HepG2 (cell line): ENCODE data around the gene AFAP1. TPM values are rescaled to one million over a fixed set of nuclear protein-coding genes. Genes with fewer than 3 reads are reported as not detected.

Source experiments
- ATAC-seq: fragments of 200-7000 bp; cut with Tn5 transposase; 3 replicates; pipeline ENCODE4 v1.9.1; 2020; ENCODE audit warnings: mild to moderate bottlenecking, moderate library complexity
- BruUV-seq: library from RNA; stranded (reverse); fragments of 400-500 nt; replicated peaks from 2 replicates; lab custom pipeline; 2021; lab: Mats Ljungman, UMichigan
- CTCF ChIA-PET: fragments of 300-600 bp; formaldehyde crosslinking; extraction: SDS; loops from one replicate; lab custom pipeline; 2021; ENCODE audit warnings: low total read pairs, inconsistent platforms, low intra/inter-chr PET ratio; lab: Yijun Ruan, JAX
- POLR2A ChIA-PET: fragments of 350-600 bp; sonication (Branson Sonifier 250); formaldehyde crosslinking; loops from one replicate; lab custom pipeline; 2020; ENCODE audit warnings: antibody characterized with exemption, inconsistent platforms; lab: Yijun Ruan, JAX
- DNase-seq: peaks from one replicate; pipeline ENCODE4 v3.0.0-alpha.2; 2015; ENCODE audit warnings: low spot score
- FAIRE-seq: peaks from 3 replicates; lab custom pipeline; 2011; peaks lifted over from hg19 to GRCh38; lab: Jason Lieb, UNC
- H2AFZ ChIP-seq: one replicate; pipeline ENCODE4 v1.6.1; 2011; ENCODE audit warnings: low read length, inconsistent platforms
- H3K27ac ChIP-seq: fragments of 300-600 bp; 3 replicates; pipeline ENCODE4 v1.8.0; 2011; ENCODE audit warnings: mixed run types, mild to moderate bottlenecking, mixed read lengths, low read length, inconsistent platforms; ENCODE audit not compliant: insufficient read depth; ENCODE audit errors: extremely low read length
- H3K27me3 ChIP-seq, 2 experiments: fragments of 200-600 bp in 1 of 2; 2 replicates in 1 of 2; 3 replicates in 1 of 2; pipeline versions ENCODE4 v1.6.0 to v1.8.0; 2011; ENCODE audit warnings: low read length in 2 of 2, mild to moderate bottlenecking in 2 of 2, moderate library complexity in 2 of 2, inconsistent platforms in 1 of 2; ENCODE audit not compliant: insufficient read depth in 2 of 2, control insufficient read depth in 1 of 2
- H3K36me3 ChIP-seq, 2 experiments: fragments of 200-600 bp in 1 of 2; replicated peaks in 1 of 2; 2 replicates in 1 of 2; 3 replicates in 1 of 2; pipeline versions ENCODE4 v1.5.1 to v1.8.0; 2011; ENCODE audit warnings: low read length in 2 of 2, inconsistent platforms in 1 of 2; ENCODE audit not compliant: insufficient read depth in 2 of 2, control insufficient read depth in 1 of 2
- H3K4me1 ChIP-seq: 2 replicates; pipeline ENCODE4 v1.5.1; 2012; ENCODE audit warnings: low read length, inconsistent platforms; ENCODE audit not compliant: insufficient read depth
- H3K4me2 ChIP-seq: 2 replicates; pipeline ENCODE4 v1.6.0; 2011; ENCODE audit warnings: low read depth, low read length, inconsistent platforms
- H3K4me3 ChIP-seq, 3 experiments: fragments of 200-600 bp in 1 of 3; sonication (generic), shearing (Covaris generic) in 1 of 3; replicated peaks in 1 of 3; 2 replicates each; pipeline ENCODE4 v1.5.1; 2011 to 2016; ENCODE audit warnings: low read length in 3 of 3, inconsistent platforms in 2 of 3, low read depth in 2 of 3, mild to moderate bottlenecking in 2 of 3, control low read depth in 1 of 3, mixed read lengths in 1 of 3; ENCODE audit not compliant: insufficient read depth in 1 of 3
- H3K79me2 ChIP-seq: one replicate; pipeline ENCODE4 v1.6.1; 2011; ENCODE audit warnings: low read length, inconsistent platforms; ENCODE audit not compliant: insufficient read depth
- H3K9ac ChIP-seq: 2 replicates; pipeline ENCODE4 v1.6.0; 2011; ENCODE audit warnings: mild to moderate bottlenecking, low read depth, low read length, inconsistent platforms; ENCODE audit not compliant: insufficient read depth
- H3K9me3 ChIP-seq: 2 replicates; pipeline ENCODE4 v1.5.1; 2012; ENCODE audit warnings: mild to moderate bottlenecking, low read length
- H4K20me1 ChIP-seq: 2 replicates; pipeline ENCODE4 v1.6.0; 2011; ENCODE audit warnings: inconsistent platforms, mild to moderate bottlenecking, low read length, moderate library complexity; ENCODE audit not compliant: insufficient read depth
- CHD4 ChIP-seq: fragments of 200-600 bp; sonication (generic); IDR thresholded peaks from 2 replicates; pipeline ENCODE4 v1.7.0; 2017; ENCODE audit warnings: mild to moderate bottlenecking, low read length, borderline replicate concordance
- NFYC ChIP-seq: IDR thresholded peaks from 2 replicates; pipeline ENCODE4 v1.6.1; 2016; ENCODE audit warnings: missing genetic modification reagents, missing compliant biosample characterization
- XRCC5 ChIP-seq: fragments of 200-400 bp; formaldehyde crosslinking; optimal IDR thresholded peaks from 2 replicates; pipeline ENCODE3; 2017; ENCODE audit warnings: mild to moderate bottlenecking, low read length
- YEATS4 ChIP-seq: sonication (generic); formaldehyde crosslinking; IDR thresholded peaks from 2 replicates; pipeline ENCODE4 v1.4.0; 2020; ENCODE audit warnings: missing genetic modification reagents, borderline replicate concordance
- ZBTB1 ChIP-seq: sonication (generic); formaldehyde crosslinking; IDR thresholded peaks from 2 replicates; pipeline ENCODE4 v1.4.0; 2020; ENCODE audit warnings: missing genetic modification reagents, borderline replicate concordance
- ZFP1 ChIP-seq: IDR thresholded peaks from 2 replicates; pipeline ENCODE4 v1.6.1; 2016
- WGBS: methylation state at CpG from one replicate; pipeline ENCODE4 v1.1.6; 2017; ENCODE audit warnings: low lambda C conversion rate; 5-methylcytosine and 5-hydroxymethylcytosine counted together
- in situ Hi-C: cut with HindIII; loops from 2 replicates; pipeline ENCODE4 v1.10.0; 2017; ENCODE audit warnings: low pct_unique_long_range_greater_than_20kb; ENCODE audit not compliant: extremely low pct_ligation_motif_present
- intact Hi-C: fragments of 100-400 bp; cut with micrococcal nuclease; formaldehyde crosslinking; loops from one replicate; pipeline ENCODE4 v1.10.0; 2022; ENCODE audit not compliant: unreplicated experiment
- polyA plus RNA-seq, 8 experiments: library from polyadenylated mRNA; depleted of rRNA in 3 of 8; stranded (reverse) in 7 of 8; unstranded in 1 of 8; fragments of >200 nt; fragmentation: Illumina TruSeq in 4 of 8; extraction: Trizol in 4 of 8; gene quantifications; 2 replicates each; pipeline versions ENCODE4 v1.2.1 to v1.2.3, GENCODE V29; 2011 to 2016; ENCODE audit warnings: low read depth in 4 of 8, missing spikeins in 1 of 8, mixed read lengths in 1 of 8; ENCODE audit not compliant: insufficient read depth in 1 of 8
- total RNA-seq, 5 experiments: library from RNA; depleted of rRNA; stranded (reverse); fragments of >200 nt; fragmentation: Illumina TruSeq; extraction: Trizol; gene quantifications; 2 replicates each; pipeline ENCODE4 v1.2.3, GENCODE V29; 2016; ENCODE audit warnings: low read depth in 1 of 5
- TF ChIP-seq, protein P1 (sequence below): sonication (generic); formaldehyde crosslinking; IDR thresholded peaks from 2 replicates; pipeline ENCODE4 v1.8.1; 2023; ENCODE audit warnings: mild to moderate bottlenecking, inconsistent platforms, moderate library complexity, missing genetic modification reagents, borderline replicate concordance
- TF ChIP-seq, protein P2 (sequence below): sonication (generic); formaldehyde crosslinking; IDR thresholded peaks from 2 replicates; pipeline ENCODE4 v1.8.1; 2023; ENCODE audit warnings: missing genetic modification reagents, mild to moderate bottlenecking, borderline replicate concordance
- TF ChIP-seq, protein P3 (sequence below): sonication (generic); formaldehyde crosslinking; IDR thresholded peaks from 2 replicates; pipeline ENCODE4 v1.5.0; 2020; ENCODE audit warnings: mild to moderate bottlenecking, missing genetic modification reagents

Gene AFAP1
- total and polyA plus RNA-seq, 2 of the 13 experiments (the other 11 are each of a cell fraction or from before 2014, with no cell fraction given) = 2.5 TPM

DNA sequence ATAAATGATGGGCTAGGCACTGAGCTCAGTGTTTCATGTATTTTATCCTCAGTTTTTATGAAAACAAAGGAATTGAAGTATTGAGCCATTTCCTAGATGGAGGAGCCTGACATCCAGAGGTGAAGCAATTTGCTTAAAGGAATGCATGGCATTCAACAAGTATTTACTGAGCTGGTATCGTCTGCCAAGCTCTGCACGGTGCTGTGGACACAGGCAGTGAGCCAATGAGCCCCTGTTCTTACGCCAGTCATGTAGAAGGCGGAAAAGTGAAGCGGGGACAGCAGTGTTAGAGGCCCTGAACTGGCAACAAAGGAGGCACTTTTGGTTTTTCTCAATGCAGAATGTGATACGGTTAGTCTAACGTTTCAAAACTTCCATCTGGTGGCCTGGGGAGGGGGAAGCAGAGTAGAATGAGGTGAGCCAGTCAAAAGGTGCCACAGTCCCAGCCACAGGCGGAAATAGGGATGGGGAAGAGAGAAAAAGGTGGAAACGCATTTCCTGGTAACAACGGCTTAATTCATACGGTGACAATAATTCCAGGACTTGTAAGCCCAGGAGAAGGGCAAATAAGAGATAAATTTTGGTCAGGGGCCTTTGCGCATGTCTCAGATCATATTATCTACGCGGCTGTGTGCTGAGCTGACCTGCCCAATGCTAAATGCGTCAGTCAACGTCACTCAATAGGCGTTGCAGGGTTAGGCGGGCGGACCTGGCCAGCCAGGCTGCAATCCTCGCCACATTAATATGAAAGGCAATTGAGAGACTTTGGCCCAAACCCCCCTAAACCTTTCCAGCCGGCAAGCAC, 133.9 kb downstream of the AFAP1 start (continued):
- TF ChIP-seq ZFP1 (no peak), ZBTB1 (no peak)
- TF ChIP-seq, protein P1, sequence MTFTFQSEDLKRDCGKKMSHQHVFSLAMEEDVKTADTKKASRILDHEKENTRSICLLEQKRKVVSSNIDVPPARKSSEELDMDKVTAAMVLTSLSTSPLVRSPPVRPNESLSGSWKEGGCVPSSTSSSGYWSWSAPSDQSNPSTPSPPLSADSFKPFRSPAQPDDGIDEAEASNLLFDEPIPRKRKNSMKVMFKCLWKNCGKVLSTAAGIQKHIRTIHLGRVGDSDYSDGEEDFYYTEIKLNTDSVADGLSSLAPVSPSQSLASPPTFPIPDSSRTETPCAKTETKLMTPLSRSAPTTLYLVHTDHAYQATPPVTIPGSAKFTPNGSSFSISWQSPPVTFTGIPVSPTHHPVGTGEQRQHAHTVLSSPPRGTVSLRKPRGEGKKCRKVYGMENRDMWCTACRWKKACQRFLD (CRISPR knock-in tag) = no peak
- TF ChIP-seq, all 625 proteins: peak for 146

DNA sequence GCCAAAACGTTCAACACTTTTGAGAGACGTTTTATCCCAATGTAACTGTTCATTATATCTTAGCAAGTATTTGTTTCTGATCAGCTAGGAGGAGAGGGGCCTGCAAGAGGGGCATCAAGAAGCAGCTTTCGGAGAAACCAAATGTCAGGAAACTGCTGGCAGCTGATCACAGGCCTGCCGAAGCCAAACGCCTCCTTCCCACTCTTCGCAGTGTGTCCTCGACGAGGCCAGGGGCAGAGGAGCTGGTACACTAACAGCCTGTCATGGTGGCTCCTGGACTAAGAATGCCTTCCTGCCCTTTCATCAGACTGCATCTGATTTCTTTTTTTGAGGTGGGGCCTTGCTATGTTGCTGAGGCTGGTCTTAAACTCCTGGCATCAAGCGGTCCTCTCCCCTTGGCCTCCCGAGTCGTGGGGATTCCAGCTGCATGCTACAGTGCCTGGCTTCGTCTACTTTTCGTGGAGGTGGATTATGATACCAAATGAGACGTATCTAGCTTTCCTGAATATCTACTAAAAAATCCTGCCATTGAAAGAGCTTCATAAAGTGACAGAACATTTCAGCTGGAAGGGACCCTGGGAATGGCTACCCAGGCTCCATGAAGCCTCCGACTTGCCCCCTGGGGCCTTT, 134.8 kb downstream of the AFAP1 start:
- Histone ChIP-seq H3K79me2 (no peaks in the 10 kb centered on the region), H3K9me3 (no peaks in the 10 kb centered on the region), H3K9ac (no peak overlapping the region; the same call in 1 of the 2 replicates), H3K36me3 (peaks cover 0 to 10% of the 10 kb centered on the region in 2 experiments; a peak in 3 of 5 replicates), H2AFZ (no peak overlapping the region), H3K4me3 (no peak overlapping the region), H3K27me3 (no peaks in the 10 kb centered on the region), H3K4me2 (peak overlapping the region; percentile 78; the same call in 1 of the 2 replicates), H4K20me1 (no peaks in the 10 kb centered on the region), H3K27ac (peak overlapping the region; percentile 85), H3K4me1 (peaks cover 48% of the 10 kb centered on the region)
- no TSS peak for BruUV-seq
- FAIRE-seq (no peak), DNase-seq (no peak), ATAC-seq (no peak)
- ChIA-PET CTCF (interaction anchor here (3.1 to 3.3 kb wide), 2 partner anchors 39 to 183 kb away, joined by 19 to 44 read pairs; no protein-coding TSS in a partner anchor), POLR2A (interaction anchor here (0.6 to 1.8 kb wide), 9 partner anchors 9 to 181 kb away, joined by 3 to 8 read pairs (median 4); no protein-coding TSS in a partner anchor)
- in situ Hi-C loops = loop anchor here (5.0 kb wide), 3 partner anchors 38 to 182 kb away; no protein-coding TSS in a partner anchor
- intact Hi-C loops = loop anchor here (1.0 kb wide), 3 partner anchors 39 to 182 kb away; no protein-coding TSS in a partner anchor
- 92% methylated on average over 15 of the region's 15 CpGs for WGBS
- TF ChIP-seq XRCC5 (no peak), NFYC (CRISPR knock-in tag) (no peak), CHD4 (no peak), YEATS4 (no peak)
- TF ChIP-seq, protein P2, sequence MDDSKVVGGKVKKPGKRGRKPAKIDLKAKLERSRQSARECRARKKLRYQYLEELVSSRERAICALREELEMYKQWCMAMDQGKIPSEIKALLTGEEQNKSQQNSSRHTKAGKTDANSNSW (CRISPR knock-in tag) = no peak
- TF ChIP-seq, protein P3, sequence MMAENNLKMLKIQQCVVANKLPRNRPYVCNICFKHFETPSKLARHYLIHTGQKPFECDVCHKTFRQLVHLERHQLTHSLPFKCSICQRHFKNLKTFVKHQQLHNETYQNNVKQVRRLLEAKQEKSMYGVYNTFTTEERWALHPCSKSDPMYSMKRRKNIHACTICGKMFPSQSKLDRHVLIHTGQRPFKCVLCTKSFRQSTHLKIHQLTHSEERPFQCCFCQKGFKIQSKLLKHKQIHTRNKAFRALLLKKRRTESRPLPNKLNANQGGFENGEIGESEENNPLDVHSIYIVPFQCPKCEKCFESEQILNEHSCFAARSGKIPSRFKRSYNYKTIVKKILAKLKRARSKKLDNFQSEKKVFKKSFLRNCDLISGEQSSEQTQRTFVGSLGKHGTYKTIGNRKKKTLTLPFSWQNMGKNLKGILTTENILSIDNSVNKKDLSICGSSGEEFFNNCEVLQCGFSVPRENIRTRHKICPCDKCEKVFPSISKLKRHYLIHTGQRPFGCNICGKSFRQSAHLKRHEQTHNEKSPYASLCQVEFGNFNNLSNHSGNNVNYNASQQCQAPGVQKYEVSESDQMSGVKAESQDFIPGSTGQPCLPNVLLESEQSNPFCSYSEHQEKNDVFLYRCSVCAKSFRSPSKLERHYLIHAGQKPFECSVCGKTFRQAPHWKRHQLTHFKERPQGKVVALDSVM = no peak
